GM19035 (cell line): ENCODE results near the gene POU2AF3.
"Not testable (repeated sequence)": the region's sequence is repeated elsewhere in the genome, so short reads cannot be mapped to it uniquely, and the experiment has no call there.

ENCODE experiments used
- ATAC-seq: cut with Tn5 transposase; IDR thresholded peaks from one replicate; pipeline ENCODE4 v1.9.1; 2021; ENCODE audit not compliant: unreplicated experiment

POU2AF3 gene, protein sequence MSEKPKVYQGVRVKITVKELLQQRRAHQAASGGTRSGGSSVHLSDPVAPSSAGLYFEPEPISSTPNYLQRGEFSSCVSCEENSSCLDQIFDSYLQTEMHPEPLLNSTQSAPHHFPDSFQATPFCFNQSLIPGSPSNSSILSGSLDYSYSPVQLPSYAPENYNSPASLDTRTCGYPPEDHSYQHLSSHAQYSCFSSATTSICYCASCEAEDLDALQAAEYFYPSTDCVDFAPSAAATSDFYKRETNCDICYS

DNA sequence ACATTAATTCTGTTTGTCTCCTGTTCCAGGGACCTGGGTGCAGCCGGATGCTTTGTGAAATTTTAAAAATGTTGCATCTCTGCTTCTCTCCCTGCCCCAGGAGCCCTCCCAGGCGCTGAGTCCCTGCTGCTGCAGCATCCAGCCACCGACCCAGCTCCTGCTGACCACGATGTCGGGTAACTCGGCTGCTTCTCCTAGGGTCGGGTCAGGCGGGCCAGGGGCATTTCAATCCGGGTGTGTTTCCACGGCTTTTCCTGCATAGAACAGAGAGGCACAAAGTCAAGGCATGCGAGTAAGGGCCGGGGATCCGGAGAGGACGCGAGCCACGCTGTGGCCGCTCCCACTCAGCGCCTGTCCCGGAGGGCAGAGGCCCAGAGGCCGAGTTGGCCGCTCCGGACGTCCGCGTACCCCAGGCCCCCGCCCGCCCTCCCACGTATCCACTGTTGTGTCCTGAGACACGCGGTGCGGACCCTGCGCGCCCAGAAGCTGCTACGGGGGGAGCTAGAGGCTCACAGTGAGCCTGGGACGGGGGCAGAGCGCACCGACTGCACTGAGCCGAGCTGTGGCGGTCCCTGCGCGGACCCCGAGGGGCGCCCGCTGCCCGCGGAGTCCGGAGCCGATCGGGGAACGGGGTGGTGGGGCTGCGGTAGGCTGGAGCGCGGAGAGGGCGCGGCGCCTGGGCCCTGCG, at the start of gene POU2AF3:
Gene POU2AF3 (plus strand): TSS at position 134 of the 688 bp plus-strand sequence. CDS start 36 bp downstream, at position 170.
- ATAC-seq, result peak; percentile 40

DNA sequence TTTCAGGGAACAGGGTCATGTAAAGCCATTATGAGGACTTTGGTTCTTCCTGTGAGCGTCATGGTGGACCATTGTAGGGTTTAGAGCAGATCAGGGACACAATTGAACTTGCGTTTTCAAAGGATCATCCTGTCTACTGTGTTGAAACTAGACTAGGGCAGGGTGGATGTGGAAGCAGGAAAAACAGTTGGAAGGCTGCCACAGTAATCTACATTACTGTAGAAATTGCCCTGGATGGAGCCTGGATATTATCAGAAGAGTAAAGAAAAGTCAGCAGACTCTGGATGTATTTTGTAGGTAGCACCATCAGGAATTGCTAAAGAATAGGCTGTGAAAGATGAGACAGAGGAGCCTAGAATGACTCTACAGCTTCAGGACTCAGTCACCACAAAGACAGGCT, 47.4 kb upstream of the POU2AF3 start:
- ATAC-seq, result no peak

DNA sequence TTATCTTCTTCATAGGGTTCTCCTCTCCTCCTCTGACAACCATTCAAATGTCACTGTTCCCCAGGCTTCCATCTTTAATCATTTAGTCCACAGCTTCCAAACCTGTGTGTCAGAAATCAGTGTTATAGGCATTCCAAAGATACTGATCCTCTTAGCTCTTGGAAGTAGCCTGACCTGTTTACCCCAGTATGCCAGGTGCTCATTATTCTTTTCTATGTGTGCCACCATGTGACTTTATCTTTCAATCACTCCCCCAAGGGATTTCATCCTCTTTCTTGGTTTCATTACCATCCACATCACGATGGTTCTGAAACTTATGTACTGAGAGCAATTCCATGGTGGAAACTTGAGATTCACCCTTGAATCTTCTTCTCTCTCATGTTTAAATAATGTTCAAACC, 45.2 kb upstream of the POU2AF3 start:
- no peak for ATAC-seq

DNA sequence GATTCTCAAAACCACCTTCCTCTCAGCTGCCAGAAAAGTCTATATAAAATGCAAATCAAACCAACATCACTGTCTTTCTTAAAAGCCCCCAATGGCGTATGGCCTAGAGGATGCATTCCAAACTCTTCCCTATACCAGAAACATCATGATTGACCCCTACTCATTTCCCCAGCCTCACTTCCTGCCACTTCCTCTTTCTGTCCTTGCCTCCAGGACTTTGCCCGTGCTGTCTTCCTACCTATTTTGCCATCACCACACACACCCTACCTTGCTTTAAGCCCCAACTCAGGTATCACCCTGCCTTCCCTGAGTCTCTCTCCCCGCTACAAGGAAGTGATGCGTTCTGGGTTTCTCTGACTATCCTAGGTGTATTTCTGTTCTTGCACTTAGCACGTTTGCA, 44.7 kb upstream of the POU2AF3 start:
- no peak for ATAC-seq

DNA sequence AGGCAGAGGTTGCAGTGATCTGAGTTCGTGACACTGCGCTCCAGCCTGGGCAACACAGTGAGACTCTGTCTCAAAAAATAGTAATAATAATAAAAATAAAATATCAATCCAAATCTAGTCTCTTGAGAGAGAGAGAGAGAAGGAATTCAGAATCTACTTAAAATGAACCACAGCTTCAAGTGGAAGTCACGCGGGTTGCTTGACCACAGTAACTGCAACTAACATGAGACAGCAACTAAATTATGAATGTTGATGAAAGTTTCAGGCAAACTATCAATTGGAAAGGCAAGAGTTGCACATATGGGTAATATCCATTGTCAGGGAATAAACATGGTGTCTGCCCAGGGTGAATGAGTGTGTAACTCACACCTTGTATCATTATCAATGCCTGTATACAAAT, 40.3 kb upstream of the POU2AF3 start:
- no peak for ATAC-seq

DNA sequence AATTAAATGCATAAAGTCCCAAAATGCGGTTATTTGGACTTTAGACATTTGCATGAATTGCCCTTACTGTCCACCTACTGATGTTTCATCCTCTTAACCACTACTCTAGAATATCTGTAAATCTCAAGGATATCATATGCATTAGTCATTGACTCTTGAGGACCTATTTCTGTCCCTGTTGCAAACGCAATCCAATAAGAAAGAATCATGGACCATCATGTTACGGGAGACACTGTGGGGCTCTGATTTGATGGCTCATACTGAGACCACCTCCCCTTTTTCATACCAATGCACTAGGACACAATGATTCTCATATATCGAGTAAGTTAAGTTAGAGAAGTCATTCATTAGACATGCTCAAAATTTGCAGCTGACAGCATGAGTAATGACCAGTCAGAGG, 38.5 kb upstream of the POU2AF3 start:
- no peak for ATAC-seq

DNA sequence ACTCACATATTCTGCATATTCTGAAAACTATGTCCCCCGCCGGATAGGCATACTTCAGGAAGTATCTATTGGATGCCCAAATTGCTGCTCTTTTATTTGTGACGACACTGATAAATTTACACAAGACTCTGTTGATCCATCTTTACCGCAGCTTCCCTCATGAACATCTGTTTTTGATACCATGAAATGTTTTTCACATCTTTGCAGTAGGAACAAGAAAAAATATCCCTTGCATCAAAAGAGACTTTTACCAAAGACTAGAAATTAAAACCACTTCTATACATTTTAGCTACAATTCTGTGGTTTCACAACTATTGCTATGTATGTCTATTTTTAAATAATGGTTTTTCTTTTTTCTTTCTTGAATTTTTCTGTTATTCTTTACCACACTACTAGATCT, 37.5 kb upstream of the POU2AF3 start:
- ATAC-seq, result no peak

DNA sequence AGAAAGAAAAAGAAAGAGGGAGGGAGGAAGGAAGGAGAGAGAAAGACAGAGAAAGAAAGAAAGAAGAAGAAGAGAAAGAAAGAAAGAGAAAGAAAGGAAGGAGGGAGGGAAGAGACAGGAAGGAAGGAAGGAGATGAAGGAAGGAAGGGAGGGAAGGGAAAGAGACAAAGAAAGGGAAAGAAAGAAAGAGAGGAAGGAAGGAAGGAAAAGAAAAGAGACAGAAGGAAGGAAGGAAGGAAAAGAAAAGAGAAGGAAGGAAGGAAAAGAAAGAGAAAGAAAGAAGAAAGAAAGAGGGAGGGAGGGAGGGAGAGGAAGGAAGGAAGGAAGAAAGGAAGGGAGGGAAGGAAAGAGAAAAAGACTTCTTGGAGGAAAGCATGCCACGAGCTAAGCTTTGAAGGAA, 33.7 kb upstream of the POU2AF3 start:
- ATAC-seq, result no peak

DNA sequence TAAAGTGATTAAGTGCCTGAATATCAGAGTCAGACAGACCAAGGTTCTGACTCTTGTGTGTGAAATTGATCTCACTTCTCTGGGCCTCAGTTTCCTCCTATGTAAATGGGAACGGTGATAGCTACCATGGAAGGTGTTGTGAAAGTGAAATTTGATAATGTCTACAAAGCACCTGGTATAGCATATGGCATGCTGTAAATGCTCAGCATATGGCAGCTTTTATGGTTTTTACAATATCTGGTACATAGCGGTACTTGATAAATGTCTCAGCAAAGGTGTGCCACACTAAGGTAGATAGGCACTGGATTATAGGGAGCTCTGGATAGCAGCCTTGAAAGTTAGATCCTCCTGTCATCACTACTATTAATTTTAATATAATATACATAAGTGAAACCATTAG, 32.9 kb upstream of the POU2AF3 start:
- ATAC-seq, result no peak

DNA sequence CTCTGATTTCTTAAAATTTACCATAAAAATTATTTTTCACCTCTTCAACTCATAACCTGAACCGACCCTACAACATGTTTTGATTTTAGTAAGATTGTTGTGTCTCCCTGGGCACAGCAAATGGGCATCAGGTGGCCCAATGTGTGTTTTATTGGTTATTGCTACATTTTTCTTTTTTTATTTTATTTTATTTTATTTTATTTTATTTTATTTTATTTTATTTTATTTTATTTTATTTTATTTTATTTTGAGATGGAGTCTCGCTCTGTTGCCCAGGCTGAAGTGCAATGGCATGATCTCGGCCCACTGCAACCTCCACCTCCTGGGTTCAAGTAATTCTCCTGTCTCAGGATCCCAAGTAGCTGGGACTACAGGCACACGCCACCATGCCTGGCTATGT, 30.0 kb upstream of the POU2AF3 start:
- not testable (repeated sequence) for ATAC-seq

DNA sequence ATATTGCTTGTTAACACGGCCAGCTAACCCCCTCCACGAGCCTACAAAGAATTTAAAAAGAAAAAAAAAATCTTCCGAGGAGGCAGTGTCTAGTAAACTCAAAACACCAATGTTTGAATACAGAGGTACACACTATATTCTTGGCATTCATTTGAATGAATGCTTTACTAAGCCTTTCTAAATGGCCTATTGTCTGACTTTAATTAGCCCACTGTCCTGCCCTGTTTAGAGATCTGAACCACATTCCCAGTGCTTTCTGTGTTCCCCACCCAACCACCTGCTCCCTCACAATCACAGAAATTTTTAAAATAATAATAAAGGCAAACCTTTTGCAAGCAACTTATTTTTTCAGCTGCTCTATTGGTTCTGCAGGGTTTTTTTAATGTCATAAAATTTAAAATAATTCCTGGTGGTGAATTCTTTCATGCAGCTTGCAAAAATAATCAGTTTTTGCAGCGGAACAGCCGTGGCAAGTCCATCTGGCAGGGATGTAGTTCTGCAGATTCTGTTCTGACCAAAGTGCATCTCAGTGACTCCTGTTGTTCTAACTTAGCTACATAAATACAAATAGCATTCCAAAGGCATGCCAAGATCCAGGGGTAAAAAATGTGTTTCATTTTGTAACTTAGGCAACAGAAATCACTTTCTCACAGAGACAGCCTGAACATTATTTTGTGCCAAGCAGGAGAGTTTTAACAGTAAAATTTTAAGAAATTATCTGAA, 29.0 kb upstream of the POU2AF3 start:
- ATAC-seq, result no peak

DNA sequence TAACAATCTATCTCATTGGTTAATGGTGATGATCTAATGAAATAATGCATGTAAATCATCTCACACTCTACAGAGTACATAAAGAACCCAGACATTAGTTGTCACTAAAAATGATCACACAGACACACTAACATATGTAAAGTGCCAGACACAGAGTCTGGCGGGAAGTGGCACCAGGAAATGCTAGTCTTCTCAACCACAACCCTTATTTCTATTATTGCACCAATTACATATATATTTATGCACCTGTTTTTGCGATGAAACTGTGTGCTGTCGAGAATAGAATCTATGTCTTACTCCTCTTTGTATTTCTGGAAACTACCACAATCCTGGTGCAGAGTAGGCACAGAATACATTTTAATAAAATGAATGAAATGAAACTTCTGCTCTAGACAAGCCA, 25.9 kb upstream of the POU2AF3 start:
- ATAC-seq, result no peak

DNA sequence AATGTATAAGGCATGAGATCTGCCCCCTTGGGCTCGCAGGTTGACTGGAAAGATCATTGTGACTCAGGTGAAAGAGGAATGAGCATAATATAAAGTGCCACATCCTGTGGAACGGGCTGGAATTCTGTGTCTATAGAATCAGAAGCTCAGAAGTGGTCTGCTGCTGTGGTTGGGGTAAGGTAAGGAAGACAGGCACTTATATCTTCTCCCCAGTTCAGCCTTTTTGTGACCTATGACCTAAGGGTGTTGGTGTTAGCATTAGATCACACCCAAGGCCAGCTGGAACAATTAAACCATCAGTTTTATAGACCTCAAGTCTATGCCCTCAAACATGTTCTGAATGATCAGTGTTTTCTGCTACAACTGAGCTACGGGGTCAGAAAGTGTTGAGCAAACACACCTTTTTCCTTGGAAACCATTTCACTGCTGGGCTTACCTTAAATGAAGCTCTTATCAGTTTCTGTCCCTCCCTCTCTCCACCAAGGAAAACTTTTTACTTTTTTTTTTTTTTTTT, 15.7 kb upstream of the POU2AF3 start:
- ATAC-seq, result no peak

DNA sequence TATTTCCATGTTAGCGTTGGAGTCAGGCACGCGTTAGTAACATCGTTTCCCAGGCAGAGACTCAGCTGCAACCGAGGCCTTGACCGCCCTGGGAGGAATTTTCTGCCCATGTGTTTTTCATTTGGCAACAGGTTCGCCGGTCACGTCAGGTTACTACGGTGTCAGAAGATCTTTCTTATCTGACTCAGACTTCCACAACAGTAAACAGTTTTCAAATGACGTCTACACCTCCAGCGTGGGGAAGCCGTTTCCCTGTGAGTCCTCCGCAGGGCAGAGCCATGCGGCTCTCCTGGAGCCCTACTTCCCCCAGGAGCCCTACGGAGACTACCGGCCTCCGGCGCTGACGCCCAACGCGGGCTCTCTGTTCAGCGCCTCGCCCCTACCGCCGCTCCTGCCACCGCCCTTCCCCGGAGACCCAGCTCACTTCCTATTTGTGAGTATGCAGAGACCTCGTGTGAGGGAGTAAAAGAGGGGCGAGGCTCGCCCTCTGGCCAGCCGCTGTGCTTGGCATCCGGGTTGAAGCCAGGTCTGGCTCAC, 14.3 kb upstream of the POU2AF3 start:
- no peak for ATAC-seq

DNA sequence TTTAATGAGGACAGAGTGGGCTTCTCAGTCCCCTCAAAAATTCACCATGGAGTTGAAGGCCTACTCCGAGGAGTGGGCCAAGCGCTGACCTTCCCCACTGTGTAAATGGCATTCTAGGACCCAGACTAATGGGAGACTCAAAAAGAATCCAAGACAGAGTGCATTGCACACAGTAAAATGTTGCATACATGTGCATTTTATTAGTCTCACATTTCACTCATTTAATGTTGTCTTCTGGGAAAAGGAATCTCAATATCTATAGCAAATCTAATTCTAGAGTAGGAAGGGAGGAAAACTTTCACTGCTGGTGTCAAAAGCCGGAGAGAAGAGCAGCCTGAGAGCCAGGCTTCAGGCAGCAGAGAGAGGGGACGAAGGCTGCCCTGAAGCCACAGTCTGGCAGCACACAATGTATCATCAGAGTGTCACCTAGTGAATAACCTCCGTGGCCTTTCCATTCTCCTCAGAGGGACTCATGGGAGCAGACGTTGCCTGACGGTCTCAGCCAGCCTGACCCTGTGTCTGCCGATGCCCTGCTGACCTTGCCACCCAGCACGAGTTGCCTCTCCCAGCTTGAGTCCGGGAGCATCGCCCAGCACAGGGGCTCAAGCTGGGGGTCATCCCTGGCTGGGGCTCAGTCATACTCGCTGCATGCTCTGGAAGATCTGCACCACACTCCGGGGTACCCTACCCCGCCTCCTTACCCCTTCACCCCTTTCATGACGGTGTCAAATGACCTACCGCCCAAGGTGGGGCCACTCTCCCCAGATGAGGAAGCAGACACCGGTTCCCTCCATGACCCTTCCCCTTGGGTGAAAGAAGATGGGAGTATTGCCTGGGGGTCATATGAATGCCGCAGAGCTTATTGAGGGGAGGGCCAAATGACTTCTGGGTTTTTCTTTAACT, 12.9 kb upstream of the POU2AF3 start:
- no peak for ATAC-seq

DNA sequence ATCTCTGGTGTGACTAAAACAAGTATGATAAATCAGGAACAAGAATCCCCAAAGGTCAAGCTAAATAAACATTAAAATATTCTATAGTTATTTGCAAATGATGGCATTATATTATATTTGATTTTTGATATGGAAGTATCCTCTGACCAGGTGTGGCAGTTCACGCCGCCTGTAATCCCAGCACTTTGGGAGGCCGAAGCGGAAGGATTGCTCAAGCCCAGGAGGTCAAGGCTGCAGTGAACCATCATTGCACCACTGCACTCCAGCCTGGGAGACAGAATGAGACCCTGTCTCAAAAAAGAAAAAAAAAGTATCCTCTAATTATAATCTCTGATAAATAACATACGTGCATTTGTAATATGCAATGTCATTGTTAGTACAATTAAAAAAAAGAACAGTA, 6.6 kb upstream of the POU2AF3 start:
- ATAC-seq, result no peak

DNA sequence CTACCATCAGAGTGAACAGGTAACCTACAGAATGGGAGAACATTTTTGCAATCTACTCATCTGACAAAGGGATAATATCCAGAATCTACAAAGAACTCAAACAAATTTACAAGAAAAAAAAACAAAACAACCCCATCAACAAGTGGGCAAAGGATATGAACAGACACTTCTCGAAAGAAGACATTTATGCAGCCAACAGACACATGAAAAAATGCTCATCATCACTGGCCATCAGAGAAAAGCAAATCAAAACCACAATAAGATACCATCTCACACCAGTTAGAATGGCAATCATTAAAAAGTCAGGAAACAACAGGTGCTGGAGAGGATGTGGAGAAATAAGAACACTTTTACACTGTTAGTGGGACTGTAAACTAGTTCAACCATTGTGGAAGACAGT, 5.9 kb upstream of the POU2AF3 start:
- not testable (repeated sequence) for ATAC-seq

DNA sequence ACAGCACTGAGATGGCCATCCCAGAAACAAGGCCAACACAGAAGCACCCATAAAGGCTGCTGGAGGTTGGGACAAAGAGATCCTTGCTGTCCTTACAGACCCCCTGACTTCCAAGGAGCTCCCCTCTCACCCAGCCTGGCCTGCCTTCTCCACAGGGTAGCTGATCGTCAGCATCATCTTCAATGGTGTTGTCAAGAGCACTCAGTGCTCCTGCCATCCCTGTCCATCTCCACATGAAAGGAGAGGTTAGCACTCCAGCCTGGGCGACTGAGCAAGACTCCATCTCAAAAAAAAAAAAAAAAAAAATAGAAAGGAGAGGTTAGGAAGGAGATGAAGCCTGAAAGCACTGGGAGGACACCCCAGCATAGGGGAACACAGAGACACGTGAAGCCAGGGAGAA, 2.1 kb upstream of the POU2AF3 start:
- no peak for ATAC-seq

DNA sequence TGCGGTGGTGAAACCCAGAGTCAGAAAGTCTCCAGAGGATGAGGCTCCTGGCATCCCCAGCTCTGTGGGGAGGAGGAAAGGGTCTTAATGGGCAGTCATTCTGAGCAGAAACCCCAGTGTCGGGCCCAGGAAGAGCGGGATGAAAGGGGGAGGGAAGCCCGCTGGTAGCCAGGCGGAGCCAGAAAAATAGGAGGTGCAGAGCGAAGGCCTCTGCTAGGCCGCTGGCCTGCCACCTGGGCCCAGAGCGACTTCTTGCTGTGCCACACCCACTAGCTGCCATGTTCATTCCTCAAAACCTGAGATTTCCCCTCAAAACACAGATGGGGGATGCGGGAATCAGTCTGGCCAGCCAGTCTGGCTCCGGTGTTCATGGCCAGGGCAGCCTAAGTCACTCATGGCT, 650 bp upstream of the POU2AF3 start:
- ATAC-seq, result no peak

DNA sequence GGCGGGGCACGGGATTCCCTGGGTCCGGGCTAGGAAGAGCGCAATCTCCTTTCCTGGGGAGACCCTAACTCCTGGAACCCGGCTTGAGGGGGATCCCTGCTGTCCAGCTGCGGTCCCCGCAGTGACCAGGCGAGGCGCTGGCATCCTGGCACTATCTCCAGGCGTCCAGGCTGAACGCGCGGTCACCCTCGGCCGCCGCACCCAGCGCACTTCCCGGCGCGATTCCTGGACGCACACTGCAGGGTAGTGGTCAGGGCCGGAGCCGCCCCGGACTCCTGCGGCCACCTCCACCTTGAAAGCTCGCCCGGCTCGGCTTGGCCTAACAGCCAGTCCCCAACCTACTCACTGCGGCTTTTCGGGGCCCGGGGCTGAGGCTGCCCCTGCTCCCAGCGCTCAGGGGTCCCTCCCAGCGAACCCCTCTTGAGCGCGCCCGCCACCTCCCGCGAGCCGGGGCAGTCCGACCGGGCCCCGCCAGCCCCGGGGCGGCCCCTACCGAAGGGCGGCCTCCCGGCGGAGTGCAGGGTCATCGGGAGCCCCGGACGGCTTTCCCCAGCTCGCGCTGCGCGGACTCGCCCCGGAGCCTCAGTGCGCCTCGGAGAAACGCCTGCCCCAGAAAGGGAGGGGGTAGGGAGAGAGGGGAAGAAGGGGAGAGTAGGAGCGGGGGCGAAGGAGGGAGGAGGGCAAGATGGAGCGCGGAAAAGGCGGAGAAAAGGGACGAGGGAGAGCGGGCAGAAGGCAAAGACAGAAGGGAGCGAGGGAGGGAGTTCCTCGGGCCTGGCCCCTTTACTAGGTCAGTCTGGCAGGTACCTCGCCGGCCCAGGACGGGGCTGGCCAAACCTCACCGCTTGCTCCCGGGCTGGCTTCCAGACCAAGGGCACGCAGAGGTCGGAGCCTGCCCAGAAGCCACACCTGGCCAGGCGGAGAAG, 1.0 kb downstream of the POU2AF3 start:
- ATAC-seq, result peak; percentile 67
